ENCODE results near the gene ARHGEF28.

GRCh38 chr5:73605223-73606087 is 20.5 kb upstream of the ARHGEF28 start:
- TF ChIP-seq CTCF (conservative IDR thresholded peaks at IDR 0.05; ENCODE audit: low read length) (no peak), EZH2phosphoT487 (IDR thresholded peaks at IDR 0.05; ENCODE audit: borderline replicate concordance) (no peak)

Data from Loucy (cell line).